Testis (tissue), 2 donors: Measurements from ENCODE around the gene LARGE1.

Experiments used
- POLR2A ChIP-seq: fragments of 450-650 bp; IDR thresholded peaks from one replicate; pipeline ENCODE4 v1.6.1; 2017; ENCODE audit warnings: antibody characterized with exemption, mild to moderate bottlenecking, moderate library complexity
- TF ChIP-seq, protein P1 (sequence below), 3 experiments: fragments of 450-650 bp in 2 of 3; fragments of 200-600 bp in 1 of 3; sonication (generic) in 1 of 3; IDR thresholded peaks; one replicate each; pipeline ENCODE4 v1.5.1; 2016 to 2019; ENCODE audit warnings: antibody characterized with exemption in 3 of 3, mild to moderate bottlenecking in 2 of 3, moderate library complexity in 1 of 3

- TF ChIP-seq, protein P1, sequence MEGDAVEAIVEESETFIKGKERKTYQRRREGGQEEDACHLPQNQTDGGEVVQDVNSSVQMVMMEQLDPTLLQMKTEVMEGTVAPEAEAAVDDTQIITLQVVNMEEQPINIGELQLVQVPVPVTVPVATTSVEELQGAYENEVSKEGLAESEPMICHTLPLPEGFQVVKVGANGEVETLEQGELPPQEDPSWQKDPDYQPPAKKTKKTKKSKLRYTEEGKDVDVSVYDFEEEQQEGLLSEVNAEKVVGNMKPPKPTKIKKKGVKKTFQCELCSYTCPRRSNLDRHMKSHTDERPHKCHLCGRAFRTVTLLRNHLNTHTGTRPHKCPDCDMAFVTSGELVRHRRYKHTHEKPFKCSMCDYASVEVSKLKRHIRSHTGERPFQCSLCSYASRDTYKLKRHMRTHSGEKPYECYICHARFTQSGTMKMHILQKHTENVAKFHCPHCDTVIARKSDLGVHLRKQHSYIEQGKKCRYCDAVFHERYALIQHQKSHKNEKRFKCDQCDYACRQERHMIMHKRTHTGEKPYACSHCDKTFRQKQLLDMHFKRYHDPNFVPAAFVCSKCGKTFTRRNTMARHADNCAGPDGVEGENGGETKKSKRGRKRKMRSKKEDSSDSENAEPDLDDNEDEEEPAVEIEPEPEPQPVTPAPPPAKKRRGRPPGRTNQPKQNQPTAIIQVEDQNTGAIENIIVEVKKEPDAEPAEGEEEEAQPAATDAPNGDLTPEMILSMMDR (IDR thresholded peaks at IDR 0.05) = no peak
- no peak for TF ChIP-seq POLR2A
These were observed 94.5 kb downstream of the LARGE1 start for GRCh38 chr22:33825761-33826160.
